GM19238 (cell line): ENCODE measurements around the gene FKBP7.
"Not testable (repeated sequence)": the region's sequence is repeated elsewhere in the genome, so short reads cannot be mapped to it uniquely, and the experiment has no call there.

Experiments used
- DNase-seq: peaks from one replicate; pipeline ENCODE4 v3.0.0; 2011; ENCODE audit warnings: low spot score; ENCODE audit not compliant: insufficient read length

FKBP7 gene

GRCh38 chr2:178491612-178492011 lies 13.2 kb upstream of the FKBP7 start:
- no peak for DNase-seq

- no peak for DNase-seq
These were observed 7.0 kb upstream of the FKBP7 start for GRCh38 chr2:178485356-178485755.

GRCh38 chr2:178484245-178485041 lies 6.0 kb upstream of the FKBP7 start:
- DNase-seq, result no peak

GRCh38 chr2:178482437-178482836 lies 4.0 kb upstream of the FKBP7 start:
- DNase-seq, result no peak

- peak; percentile 75 for DNase-seq
These were observed 2.1 kb upstream of the FKBP7 start, which contains the start of gene PLEKHA3 for GRCh38 chr2:178480227-178481181. Gene PLEKHA3, plus strand, starts transcription at chr2:178480457. Its CDS starts 413 bp downstream, at chr2:178480870.

GRCh38 chr2:178479758-178480226 lies 1.4 kb upstream of the FKBP7 start:
- no peak for DNase-seq

- no peak for DNase-seq
These were observed 846 bp upstream of the FKBP7 start for GRCh38 chr2:178479275-178479616.

- no peak for DNase-seq
These were observed 316 bp downstream of the FKBP7 start for GRCh38 chr2:178478130-178478438.

GRCh38 chr2:178477443-178478129 lies 814 bp downstream of the FKBP7 start:
- no peak for DNase-seq

- DNase-seq, result no peak
These were observed 1.9 kb downstream of the FKBP7 start for GRCh38 chr2:178476477-178476876.

- DNase-seq, result no peak
These were observed 3.8 kb downstream of the FKBP7 start for GRCh38 chr2:178474560-178474959.

- DNase-seq, result no peak
These were observed 4.5 kb downstream of the FKBP7 start for GRCh38 chr2:178473931-178474330.

- DNase-seq, result no peak
These were observed 5.0 kb downstream of the FKBP7 start for GRCh38 chr2:178473373-178473772.

GRCh38 chr2:178471313-178471712 lies 7.1 kb downstream of the FKBP7 start:
- DNase-seq, result not testable (repeated sequence)

GRCh38 chr2:178469219-178469849 lies 9.1 kb downstream of the FKBP7 start:
- DNase-seq, result no peak

- DNase-seq, result no peak
These were observed 21.0 kb downstream of the FKBP7 start for GRCh38 chr2:178457390-178457886.

GRCh38 chr2:178455947-178456346 lies 22.5 kb downstream of the FKBP7 start:
- DNase-seq, result no peak

- no peak for DNase-seq
These were observed 25.5 kb downstream of the FKBP7 start for GRCh38 chr2:178452870-178453269.

GRCh38 chr2:178452334-178452733 lies 26.1 kb downstream of the FKBP7 start:
- DNase-seq, result no peak

GRCh38 chr2:178450774-178451525 lies 27.4 kb downstream of the FKBP7 start, which contains the start of the genes PJVK and PRKRA:
Gene PJVK, plus strand, starts transcription at chr2:178451378. Its CDS starts 2,032 bp downstream, at chr2:178453410.
Gene PRKRA, minus strand, starts transcription at chr2:178451175. Its CDS starts 145 bp downstream, at chr2:178451030.
- peak; percentile 85 for DNase-seq
